Stimulated activated CD8-positive, alpha-beta memory T cell treated with anti-CD3 and anti-CD28 coated beads, Interleukin-15, amount 100 ng/mL, for 1 hour (primary cell): ENCODE data around the gene ATG13.
"Not testable (repeated sequence)": the region's sequence is repeated elsewhere in the genome, so short reads cannot be mapped to it uniquely, and the experiment has no call there.

ENCODE experiments used
- DNase-seq: peaks from one replicate; pipeline ENCODE4 v3.0.0-alpha.2; 2020; ENCODE audit warnings: low read depth

The ATG13 gene

GRCh38 chr11:46643986-46644385, 26.6 kb downstream of the ATG13 start:
- DNase-seq: no peak

- no peak for DNase-seq
Observed at GRCh38 chr11:46649180-46649738, 31.9 kb downstream of the ATG13 start.

- DNase-seq: no peak
Observed at GRCh38 chr11:46655631-46656030, 38.3 kb downstream of the ATG13 start.

GRCh38 chr11:46657186-46657585, 39.8 kb downstream of the ATG13 start:
- no peak for DNase-seq

- no peak for DNase-seq
Observed at GRCh38 chr11:46658259-46658658, 40.9 kb downstream of the ATG13 start.

GRCh38 chr11:46659908-46660307, 42.6 kb downstream of the ATG13 start:
- DNase-seq: no peak

- DNase-seq: no peak
Observed at GRCh38 chr11:46661836-46662235, 44.5 kb downstream of the ATG13 start.

- no peak for DNase-seq
Observed at GRCh38 chr11:46662366-46662765, 45.0 kb downstream of the ATG13 start.

- DNase-seq: no peak
Observed at GRCh38 chr11:46663277-46663940, 46.1 kb downstream of the ATG13 start.

GRCh38 chr11:46664612-46665011, 47.3 kb downstream of the ATG13 start:
- DNase-seq: no peak

GRCh38 chr11:46665356-46665755, 48.0 kb downstream of the ATG13 start:
- no peak for DNase-seq

GRCh38 chr11:46666516-46666915, 49.2 kb downstream of the ATG13 start:
- DNase-seq: no peak

GRCh38 chr11:46667043-46667481, 49.7 kb downstream of the ATG13 start:
- DNase-seq: no peak

GRCh38 chr11:46668480-46669085, 51.2 kb downstream of the ATG13 start:
- no peak for DNase-seq

GRCh38 chr11:46669711-46670139, 52.4 kb downstream of the ATG13 start:
- DNase-seq: no peak

- DNase-seq: not testable (repeated sequence)
Observed at GRCh38 chr11:46670521-46670920, 53.2 kb downstream of the ATG13 start.

GRCh38 chr11:46671958-46672315, 54.6 kb downstream of the ATG13 start:
- no peak for DNase-seq

- no peak for DNase-seq
Observed at GRCh38 chr11:46672381-46672839, 55.1 kb downstream of the ATG13 start.

- no peak for DNase-seq
Observed at GRCh38 chr11:46673713-46674462, 56.5 kb downstream of the ATG13 start.

GRCh38 chr11:46674463-46675287, 57.3 kb downstream of the ATG13 start:
- DNase-seq: no peak

GRCh38 chr11:46675288-46675851, 58.0 kb downstream of the ATG13 start:
- DNase-seq: no peak

GRCh38 chr11:46675949-46676348, 58.6 kb downstream of the ATG13 start:
- no peak for DNase-seq
